ENCODE measurements around the gene CALY. TPM values are rescaled to one million over a fixed set of nuclear protein-coding genes. Genes with fewer than 3 reads are reported as not detected.

CALY gene
- total and polyA plus RNA-seq, 12 donors = 0.55 to 30.7 (median 12.4) TPM; not detected in 4

DNA sequence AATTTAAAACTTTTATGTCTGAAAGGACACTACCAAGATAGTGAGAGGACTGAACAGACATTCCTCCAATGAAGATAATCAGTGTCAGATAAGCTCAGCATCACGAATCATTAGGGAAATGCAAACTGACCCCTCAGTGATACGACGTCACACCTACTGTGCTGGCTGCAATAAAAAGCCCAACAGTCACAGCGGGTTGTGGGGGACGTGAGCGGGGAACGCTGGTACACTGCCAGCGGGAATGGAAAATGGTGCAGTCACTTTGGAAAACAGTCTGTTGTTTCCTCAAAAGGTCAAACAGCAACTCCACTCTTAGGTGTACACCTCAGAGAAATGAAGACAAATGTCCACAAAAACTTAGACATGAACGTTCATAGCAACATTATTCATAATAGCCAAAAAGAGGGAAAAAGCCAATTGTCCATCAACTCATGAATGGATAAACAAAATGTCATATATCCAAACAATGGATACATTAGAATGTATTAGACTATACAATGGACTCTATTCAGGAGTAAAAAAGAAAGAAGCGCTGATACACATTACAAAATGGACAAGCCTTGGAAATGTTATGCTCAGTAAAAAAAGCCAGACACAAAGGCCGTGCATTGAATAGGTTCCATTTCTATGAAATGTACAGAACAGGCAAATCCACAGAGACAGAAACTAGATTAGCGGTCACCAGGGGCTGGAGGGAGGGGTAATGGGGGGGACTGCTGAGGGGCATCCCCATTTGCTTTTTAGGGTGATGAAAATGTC lies 38.8 kb upstream of the CALY start:
- intact Hi-C loops (cut with DNase I) = no loop called here
- H3K36me3 ChIP-seq (replicated peaks in 1 of 2) = peaks cover 0 to 2% of the 10 kb centered on the region in 2 donors
- TF ChIP-seq, protein P1, sequence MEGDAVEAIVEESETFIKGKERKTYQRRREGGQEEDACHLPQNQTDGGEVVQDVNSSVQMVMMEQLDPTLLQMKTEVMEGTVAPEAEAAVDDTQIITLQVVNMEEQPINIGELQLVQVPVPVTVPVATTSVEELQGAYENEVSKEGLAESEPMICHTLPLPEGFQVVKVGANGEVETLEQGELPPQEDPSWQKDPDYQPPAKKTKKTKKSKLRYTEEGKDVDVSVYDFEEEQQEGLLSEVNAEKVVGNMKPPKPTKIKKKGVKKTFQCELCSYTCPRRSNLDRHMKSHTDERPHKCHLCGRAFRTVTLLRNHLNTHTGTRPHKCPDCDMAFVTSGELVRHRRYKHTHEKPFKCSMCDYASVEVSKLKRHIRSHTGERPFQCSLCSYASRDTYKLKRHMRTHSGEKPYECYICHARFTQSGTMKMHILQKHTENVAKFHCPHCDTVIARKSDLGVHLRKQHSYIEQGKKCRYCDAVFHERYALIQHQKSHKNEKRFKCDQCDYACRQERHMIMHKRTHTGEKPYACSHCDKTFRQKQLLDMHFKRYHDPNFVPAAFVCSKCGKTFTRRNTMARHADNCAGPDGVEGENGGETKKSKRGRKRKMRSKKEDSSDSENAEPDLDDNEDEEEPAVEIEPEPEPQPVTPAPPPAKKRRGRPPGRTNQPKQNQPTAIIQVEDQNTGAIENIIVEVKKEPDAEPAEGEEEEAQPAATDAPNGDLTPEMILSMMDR (IDR thresholded peaks at IDR 0.05) = no peak
- no peak for TF ChIP-seq POLR2A (IDR thresholded peaks at IDR 0.05)
- no peak overlapping the region for H3K4me3 ChIP-seq
- H3K27me3 ChIP-seq = no peaks in the 10 kb centered on the region
- no peaks in the 10 kb centered on the region for H3K9me3 ChIP-seq (replicated peaks in 1 of 3)
- H3K4me1 ChIP-seq (replicated peaks in 1 of 2) = peaks cover 15 to 25% of the 10 kb centered on the region in 2 donors
- no peak overlapping the region for H3K27ac ChIP-seq
- no peak for DNase-seq
- 74 to 80% (median 78%) methylated on average over 12 of the region's 12 CpGs for WGBS, 4 donors

GRCh38 chr10:133373174-133374090 lies 36.7 kb upstream of the CALY start, which contains the start of gene ECHS1:
Gene ECHS1, minus strand, starts transcription at chr10:133373354. Its CDS starts 21 bp downstream, at chr10:133373333.
- Histone ChIP-seq H3K9me3 (replicated peaks in 1 of 3) (no peaks in the 10 kb centered on the region), H3K27ac (peak within 1 kb of the TSS; percentile 34 to 99 (median 90)), H3K36me3 (replicated peaks in 1 of 2) (peaks cover 0 to 23% of the 10 kb centered on the region in 2 donors), H3K4me3 (peak within 1 kb of the TSS in 2 of 4 donors; percentile 66 to 75), H3K4me1 (replicated peaks in 1 of 2) (peaks cover 9 to 19% of the 10 kb centered on the region in 2 donors), H3K27me3 (no peaks in the 10 kb centered on the region)
- WGBS, 4 donors = 1 to 4% (median 2%) methylated on average over 10 to 88 of the region's 89 CpGs
- TF ChIP-seq, protein P1 (IDR thresholded peaks at IDR 0.05) = no peak
- peak; percentile 49 to 66 for TF ChIP-seq POLR2A (IDR thresholded peaks at IDR 0.05)
- peak; percentile 94 to 99 (median 97) for DNase-seq
- intact Hi-C loops (cut with DNase I) = no loop called here

- Histone ChIP-seq H3K4me1 (replicated peaks in 1 of 2) (peaks cover 9 to 12% of the 10 kb centered on the region in 2 donors), H3K4me3 (peak overlapping the region in 1 of 4 donors; percentile 66), H3K36me3 (replicated peaks in 1 of 2) (peaks cover 0 to 29% of the 10 kb centered on the region in 2 donors), H3K9me3 (replicated peaks in 1 of 3) (no peaks in the 10 kb centered on the region), H3K27ac (peak overlapping the region in 1 of 5 donors; percentile 99), H3K27me3 (no peaks in the 10 kb centered on the region)
- intact Hi-C loops (cut with DNase I) = no loop called here
- TF ChIP-seq, protein P1 (IDR thresholded peaks at IDR 0.05) = no peak
- no peak for TF ChIP-seq POLR2A (IDR thresholded peaks at IDR 0.05)
- 34 to 73% (median 36%) methylated on average over 3 to 20 of the region's 20 CpGs; no CpG with 5 or more reads in 1 of the 4 donors for WGBS, 4 donors
- DNase-seq = peak in 2 of 7 donors; percentile 41 to 47
Observed at GRCh38 chr10:133372507-133372906, 35.8 kb upstream of the CALY start.
